Tibial artery (tissue), 4 donors: Measurements from ENCODE around the gene SCAMP3.

ENCODE experiments used
- DNase-seq, 2 donors: peaks; one replicate each; pipeline ENCODE4 v3.0.0-alpha.2; 2019
- H3K27ac ChIP-seq, 2 donors: fragments of 200-600 bp; sonication (generic) in 1 of 2; 1 replicate in 1 of 2; 2 replicates in 1 of 2; pipeline ENCODE4 v1.5.1; 2018 to 2019; ENCODE audit warnings: mild to moderate bottlenecking in 1 of 2
- H3K27me3 ChIP-seq, 2 donors: fragments of 200-600 bp; sonication (generic) in 1 of 2; one replicate each; pipeline versions ENCODE4 v1.5.1 to v1.6.0; 2016 to 2019
- H3K36me3 ChIP-seq, 3 donors: fragments of 200-600 bp; sonication (generic) in 2 of 3; one replicate each; pipeline ENCODE4 v1.5.1; 2016 to 2019; ENCODE audit warnings: mild to moderate bottlenecking in 2 of 3
- H3K4me1 ChIP-seq, 4 donors: fragments of 200-600 bp; sonication (generic) in 2 of 4; 1 replicate in 3 of 4; 2 replicates in 1 of 4; pipeline ENCODE4 v1.5.1; 2016 to 2019
- H3K4me3 ChIP-seq, 2 donors: fragments of 200-600 bp; sonication (generic) in 1 of 2; 1 replicate in 1 of 2; 2 replicates in 1 of 2; pipeline ENCODE4 v1.5.1; 2018 to 2019; ENCODE audit warnings: mild to moderate bottlenecking in 2 of 2
- H3K9me3 ChIP-seq, 3 donors: fragments of 200-600 bp; sonication (generic) in 1 of 3; one replicate each; pipeline ENCODE4 v1.5.1; 2016 to 2019
- intact Hi-C: fragments of 100-400 bp; cut with DNase I; formaldehyde crosslinking; loops from one replicate; pipeline ENCODE4 v1.15.0; 2023; ENCODE audit warnings: low total_unique reads
- TF ChIP-seq, protein P1 (sequence below), 2 experiments: fragments of 200-600 bp in 1 of 2; fragments of 450-650 bp in 1 of 2; IDR thresholded peaks; one replicate each; pipeline ENCODE4 v1.5.1; 2017 to 2019; ENCODE audit warnings: antibody characterized with exemption in 2 of 2, mild to moderate bottlenecking in 1 of 2, moderate library complexity in 1 of 2

The SCAMP3 gene

DNA sequence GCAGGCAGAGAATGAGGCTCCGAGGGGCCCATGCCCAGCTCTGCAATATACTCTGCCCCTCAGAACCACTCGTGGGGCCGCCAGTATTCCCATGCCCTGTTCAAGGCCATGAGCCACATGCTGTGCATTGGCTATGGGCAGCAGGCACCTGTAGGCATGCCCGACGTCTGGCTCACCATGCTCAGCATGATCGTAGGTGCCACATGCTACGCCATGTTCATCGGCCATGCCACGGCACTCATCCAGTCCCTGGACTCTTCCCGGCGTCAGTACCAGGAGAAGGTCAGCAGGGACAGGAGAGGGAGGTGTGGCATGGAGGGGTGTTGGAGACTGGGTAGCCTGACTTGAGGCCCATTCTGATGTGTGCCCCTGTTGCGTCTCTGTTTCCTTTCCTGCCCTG, 22.3 kb upstream of the SCAMP3 start:
- intact Hi-C loops: no loop called here
- no peak for DNase-seq
- Histone ChIP-seq H3K27me3 (no peaks in the 10 kb centered on the region), H3K4me1 (no peaks in the 10 kb centered on the region), H3K36me3 (peaks cover 0 to 5% (median 0%) of the 10 kb centered on the region in 3 donors), H3K27ac (no peak overlapping the region), H3K9me3 (no peaks in the 10 kb centered on the region), H3K4me3 (no peak overlapping the region)
- TF ChIP-seq, protein P1, sequence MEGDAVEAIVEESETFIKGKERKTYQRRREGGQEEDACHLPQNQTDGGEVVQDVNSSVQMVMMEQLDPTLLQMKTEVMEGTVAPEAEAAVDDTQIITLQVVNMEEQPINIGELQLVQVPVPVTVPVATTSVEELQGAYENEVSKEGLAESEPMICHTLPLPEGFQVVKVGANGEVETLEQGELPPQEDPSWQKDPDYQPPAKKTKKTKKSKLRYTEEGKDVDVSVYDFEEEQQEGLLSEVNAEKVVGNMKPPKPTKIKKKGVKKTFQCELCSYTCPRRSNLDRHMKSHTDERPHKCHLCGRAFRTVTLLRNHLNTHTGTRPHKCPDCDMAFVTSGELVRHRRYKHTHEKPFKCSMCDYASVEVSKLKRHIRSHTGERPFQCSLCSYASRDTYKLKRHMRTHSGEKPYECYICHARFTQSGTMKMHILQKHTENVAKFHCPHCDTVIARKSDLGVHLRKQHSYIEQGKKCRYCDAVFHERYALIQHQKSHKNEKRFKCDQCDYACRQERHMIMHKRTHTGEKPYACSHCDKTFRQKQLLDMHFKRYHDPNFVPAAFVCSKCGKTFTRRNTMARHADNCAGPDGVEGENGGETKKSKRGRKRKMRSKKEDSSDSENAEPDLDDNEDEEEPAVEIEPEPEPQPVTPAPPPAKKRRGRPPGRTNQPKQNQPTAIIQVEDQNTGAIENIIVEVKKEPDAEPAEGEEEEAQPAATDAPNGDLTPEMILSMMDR (IDR thresholded peaks at IDR 0.05): no peak

DNA sequence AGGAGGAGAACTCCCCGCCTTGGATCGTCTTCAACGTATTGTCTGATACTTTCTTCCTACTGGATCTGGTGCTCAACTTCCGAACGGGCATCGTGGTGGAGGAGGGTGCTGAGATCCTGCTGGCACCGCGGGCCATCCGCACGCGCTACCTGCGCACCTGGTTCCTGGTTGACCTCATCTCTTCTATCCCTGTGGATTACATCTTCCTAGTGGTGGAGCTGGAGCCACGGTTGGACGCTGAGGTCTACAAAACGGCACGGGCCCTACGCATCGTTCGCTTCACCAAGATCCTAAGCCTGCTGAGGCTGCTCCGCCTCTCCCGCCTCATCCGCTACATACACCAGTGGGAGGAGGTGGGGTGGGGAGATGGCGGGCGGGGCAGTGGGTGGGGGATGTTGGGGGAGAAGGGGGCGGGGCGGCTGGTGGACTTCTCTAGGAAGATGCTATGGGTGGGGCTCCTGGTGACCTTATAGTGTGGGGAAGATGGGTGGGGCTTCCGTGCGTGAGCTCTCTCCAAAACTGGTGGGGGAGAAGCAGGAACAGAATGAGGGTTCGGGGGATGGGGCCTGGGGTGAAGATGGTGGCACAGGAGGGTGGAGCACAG, 20.4 kb upstream of the SCAMP3 start:
- no peak overlapping the region for H3K4me3 ChIP-seq
- H3K36me3 ChIP-seq: no peaks in the 10 kb centered on the region
- no peak for DNase-seq
- no peak overlapping the region for H3K27ac ChIP-seq
- H3K27me3 ChIP-seq: no peaks in the 10 kb centered on the region
- TF ChIP-seq, protein P1 (IDR thresholded peaks at IDR 0.05): no peak
- peaks cover 7 to 12% (median 9%) of the 10 kb centered on the region in 4 donors for H3K4me1 ChIP-seq
- intact Hi-C loops: no loop called here
- no peaks in the 10 kb centered on the region for H3K9me3 ChIP-seq

DNA sequence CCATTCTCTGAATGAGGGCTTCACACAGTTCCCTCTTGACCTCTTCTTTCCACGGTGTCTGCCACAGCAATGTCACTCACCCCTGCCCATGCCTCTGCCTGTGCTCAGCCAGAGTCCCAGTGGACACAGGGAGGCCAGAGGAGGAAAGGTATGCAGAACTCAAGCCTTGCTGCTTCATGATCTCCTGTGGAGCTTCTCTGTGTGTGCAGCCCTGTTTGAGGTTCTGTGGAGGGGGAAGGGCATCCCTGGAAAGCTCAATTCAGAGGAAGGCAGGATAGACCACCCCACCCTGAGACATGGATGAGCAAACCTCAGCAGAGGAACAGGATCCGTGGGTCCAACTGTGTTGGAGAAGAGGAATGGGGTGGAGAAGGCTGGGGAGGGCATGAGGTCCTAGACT, 17.1 kb upstream of the SCAMP3 start:
- no peaks in the 10 kb centered on the region for H3K9me3 ChIP-seq
- H3K27ac ChIP-seq: no peak overlapping the region
- no peaks in the 10 kb centered on the region for H3K36me3 ChIP-seq
- H3K4me3 ChIP-seq: no peak overlapping the region
- no peak for DNase-seq
- intact Hi-C loops: loop anchor here (5.0 to 10.0 kb wide), 3 partner anchors 43 to 313 kb away; partner anchors contain the start of genes ASH1L and RUSC1
- peaks cover 13 to 20% (median 16%) of the 10 kb centered on the region in 4 donors for H3K4me1 ChIP-seq
- H3K27me3 ChIP-seq: no peaks in the 10 kb centered on the region
- TF ChIP-seq, protein P1 (IDR thresholded peaks at IDR 0.05): no peak

DNA sequence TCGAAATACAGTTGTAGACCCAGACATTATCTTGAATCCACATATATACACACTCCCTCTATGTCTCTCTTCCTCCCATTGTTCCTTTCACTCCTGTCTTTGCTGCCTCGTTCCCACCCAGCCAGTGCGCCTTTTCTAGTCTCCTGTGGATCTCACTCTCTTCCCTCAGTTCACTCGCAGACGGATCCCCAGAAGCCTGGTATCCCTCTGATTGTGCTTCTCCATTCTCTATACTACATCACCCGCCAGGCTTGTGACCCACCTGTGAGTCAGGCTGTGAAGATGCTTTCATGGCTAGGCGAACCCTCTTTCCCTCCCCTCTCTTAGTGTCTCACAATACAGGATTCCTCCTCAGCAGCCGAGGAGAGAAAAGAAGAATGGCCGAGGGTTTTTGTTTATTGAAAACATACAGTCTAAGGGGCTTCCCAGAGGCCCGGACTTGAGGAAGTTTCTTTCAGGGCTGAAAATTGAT, 16.6 kb upstream of the SCAMP3 start:
- H3K9me3 ChIP-seq: no peaks in the 10 kb centered on the region
- DNase-seq: no peak
- no peak overlapping the region for H3K27ac ChIP-seq
- TF ChIP-seq, protein P1 (IDR thresholded peaks at IDR 0.05): no peak
- intact Hi-C loops: loop anchor here (5.0 to 10.0 kb wide), 3 partner anchors 44 to 314 kb away; partner anchors contain the start of genes ASH1L and RUSC1
- H3K4me1 ChIP-seq: peaks cover 16 to 23% (median 20%) of the 10 kb centered on the region in 4 donors
- H3K27me3 ChIP-seq: no peaks in the 10 kb centered on the region
- peak overlapping the region in 1 of 2 donors; percentile 77 for H3K4me3 ChIP-seq
- no peaks in the 10 kb centered on the region for H3K36me3 ChIP-seq

DNA sequence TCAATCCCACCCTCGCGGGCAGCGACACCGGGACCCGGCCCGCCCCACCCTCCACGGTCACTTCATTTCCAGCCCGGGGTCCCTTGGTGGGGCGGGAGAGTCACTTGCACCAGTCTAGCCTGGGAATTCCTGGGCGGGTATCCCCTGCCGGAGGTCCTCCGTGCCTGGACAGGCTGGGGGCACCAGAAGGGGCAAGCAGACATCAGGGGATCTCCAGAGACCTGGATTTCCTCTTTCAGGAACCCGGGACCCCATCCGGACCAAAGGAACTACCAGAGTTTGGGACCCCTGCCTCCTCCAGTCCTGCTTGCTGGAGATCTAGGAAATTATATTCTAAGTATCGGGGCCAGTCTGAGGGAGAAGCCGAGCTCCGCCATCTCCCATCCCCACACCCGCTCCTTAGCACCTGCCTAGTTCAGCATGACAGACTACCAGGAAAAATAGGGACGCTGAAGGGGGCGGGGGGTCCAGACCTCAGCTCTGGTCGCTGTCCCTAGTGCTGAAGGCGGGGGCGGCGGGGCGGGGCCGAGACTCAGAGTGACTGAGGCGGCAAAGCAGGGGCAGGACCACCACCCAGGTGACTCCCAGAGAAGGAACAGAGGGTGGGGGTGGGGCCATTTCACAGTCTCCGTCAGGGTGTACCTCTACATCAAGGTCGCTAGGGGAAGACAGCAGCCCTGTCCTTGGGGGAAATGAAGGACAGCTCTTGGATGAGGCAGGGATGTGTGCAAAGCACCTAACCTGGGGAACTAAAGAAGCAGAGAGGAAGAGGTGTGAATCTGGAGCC, 15.9 kb upstream of the SCAMP3 start:
- Histone ChIP-seq H3K27ac (peak overlapping the region; percentile 60 to 66), H3K9me3 (no peaks in the 10 kb centered on the region), H3K36me3 (no peaks in the 10 kb centered on the region), H3K4me3 (peak overlapping the region; percentile 59 to 77), H3K4me1 (peaks cover 17 to 24% (median 20%) of the 10 kb centered on the region in 4 donors), H3K27me3 (no peaks in the 10 kb centered on the region)
- TF ChIP-seq, protein P1 (IDR thresholded peaks at IDR 0.05): peak in 1 of 2 experiments; percentile 28
- DNase-seq: peak; percentile 53 to 75
- intact Hi-C loops: loop anchor here (5.0 to 10.0 kb wide), 3 partner anchors 44 to 314 kb away; partner anchors contain the start of genes ASH1L and RUSC1
